Keratinocyte (primary cell): Measurements from ENCODE around the gene CYP27A1. TPM values are rescaled to one million over a fixed set of nuclear protein-coding genes. Genes with fewer than 3 reads are reported as not detected.

ENCODE experiments used
- DNase-seq: peaks from one replicate; pipeline ENCODE4 v3.0.0-alpha.2; 2011; ENCODE audit warnings: low read depth, missing footprints, low spot score
- FAIRE-seq: peaks from 2 replicates; lab custom pipeline; 2011; peaks lifted over from hg19 to GRCh38; lab: Jason Lieb, UNC
- H2AFZ ChIP-seq: 2 replicates; pipeline ENCODE4 v1.6.0; 2012; ENCODE audit warnings: low read length, control low read depth, inconsistent platforms; ENCODE audit not compliant: control insufficient read depth
- H3K27ac ChIP-seq: 2 replicates; pipeline ENCODE4 v1.5.1; 2011; ENCODE audit warnings: low read length; ENCODE audit not compliant: control insufficient read depth, insufficient read depth
- H3K27me3 ChIP-seq: 3 replicates; pipeline ENCODE4 v1.6.0; 2011; ENCODE audit warnings: low read length; ENCODE audit not compliant: control insufficient read depth, insufficient read depth; ENCODE audit errors: extremely low read depth
- H3K36me3 ChIP-seq, 2 experiments: 2 replicates in 1 of 2; 3 replicates in 1 of 2; pipeline ENCODE4 v1.5.1; 2011; ENCODE audit warnings: low read length in 2 of 2, mild to moderate bottlenecking in 1 of 2; ENCODE audit not compliant: control insufficient read depth in 2 of 2, insufficient read depth in 2 of 2; ENCODE audit errors: extremely low read depth in 1 of 2
- H3K4me1 ChIP-seq: 3 replicates; pipeline ENCODE4 v1.5.1; 2011; ENCODE audit warnings: low read length; ENCODE audit not compliant: control insufficient read depth, insufficient read depth; ENCODE audit errors: extremely low read depth
- H3K4me2 ChIP-seq: 3 replicates; pipeline ENCODE4 v1.6.0; 2011; ENCODE audit warnings: low read depth, low read length; ENCODE audit not compliant: control insufficient read depth, insufficient read depth; ENCODE audit errors: extremely low read depth
- H3K4me3 ChIP-seq, 3 experiments: fragments of 200-600 bp in 1 of 3; sonication (generic) in 1 of 3; 2 replicates in 2 of 3; 3 replicates in 1 of 3; pipeline ENCODE4 v1.5.1; 2011 to 2016; ENCODE audit warnings: low read length in 3 of 3, mild to moderate bottlenecking in 3 of 3, control low read depth in 2 of 3, inconsistent platforms in 1 of 3, low read depth in 1 of 3, mixed read lengths in 1 of 3, mixed run types in 1 of 3, moderate library complexity in 1 of 3; ENCODE audit not compliant: control insufficient read depth in 2 of 3, insufficient read depth in 2 of 3; ENCODE audit errors: extremely low read depth in 1 of 3
- H3K79me2 ChIP-seq: 2 replicates; pipeline ENCODE4 v1.6.0; 2012; ENCODE audit warnings: low read length; ENCODE audit not compliant: control insufficient read depth, insufficient read depth
- H3K9ac ChIP-seq: 3 replicates; pipeline ENCODE4 v1.6.0; 2011; ENCODE audit warnings: low read length; ENCODE audit not compliant: control insufficient read depth, insufficient read depth; ENCODE audit errors: extremely low read depth
- H3K9me1 ChIP-seq: 3 replicates; pipeline ENCODE4 v1.6.0; 2011; ENCODE audit warnings: low read length; ENCODE audit not compliant: control insufficient read depth, insufficient read depth; ENCODE audit errors: extremely low read depth
- H3K9me3 ChIP-seq: 2 replicates; pipeline ENCODE4 v1.5.1; 2012; ENCODE audit warnings: low read depth, low read length; ENCODE audit not compliant: control insufficient read depth
- H4K20me1 ChIP-seq: 3 replicates; pipeline ENCODE4 v1.6.0; 2011; ENCODE audit warnings: low read length; ENCODE audit not compliant: control insufficient read depth, insufficient read depth; ENCODE audit errors: extremely low read depth
- EZH2 ChIP-seq: IDR thresholded peaks from one replicate; pipeline ENCODE4 v1.6.1; 2012; ENCODE audit warnings: inconsistent platforms, mild to moderate bottlenecking, low read length, moderate library complexity
- dilution Hi-C: fragments of 300-500 bp; cut with MboI; formaldehyde crosslinking; loops from one replicate; pipeline ENCODE4 v1.7.0; 2020; ENCODE audit warnings: low sequenced_read_pairs; ENCODE audit not compliant: extremely low pct_ligation_motif_present
- polyA plus RNA-seq, 5 experiments: library from polyadenylated mRNA; depleted of rRNA in 3 of 5; stranded (reverse) in 3 of 5; stranded (forward) in 1 of 5; unstranded in 1 of 5; fragments of >200 nt; gene quantifications; 1 replicate in 1 of 5; 2 replicates in 3 of 5; 3 replicates in 1 of 5; pipeline versions ENCODE4 v1.2.1 to v1.2.3, GENCODE V29; 2011 to 2012; ENCODE audit warnings: missing spikeins in 2 of 5, low read depth in 1 of 5, low replicate concordance in 1 of 5
- TF ChIP-seq, protein P1 (sequence below), 3 experiments: IDR thresholded peaks in 1 of 3; conservative IDR thresholded peaks in 1 of 3; optimal IDR thresholded peaks in 1 of 3; 2 replicates in 2 of 3; 3 replicates in 1 of 3; pipeline versions ENCODE3 to v1.5.1; 2011; ENCODE audit warnings: low read length in 3 of 3, mild to moderate bottlenecking in 3 of 3, moderate library complexity in 2 of 3, control low read depth in 1 of 3, inconsistent platforms in 1 of 3; ENCODE audit not compliant: insufficient read depth in 2 of 3; ENCODE audit errors: extremely low read depth in 1 of 3

CYP27A1 gene
- polyA plus RNA-seq, 1 donor (not counting 4 experiments of a cell fraction or from before 2014, with no cell fraction given), result 0.12 TPM

DNA sequence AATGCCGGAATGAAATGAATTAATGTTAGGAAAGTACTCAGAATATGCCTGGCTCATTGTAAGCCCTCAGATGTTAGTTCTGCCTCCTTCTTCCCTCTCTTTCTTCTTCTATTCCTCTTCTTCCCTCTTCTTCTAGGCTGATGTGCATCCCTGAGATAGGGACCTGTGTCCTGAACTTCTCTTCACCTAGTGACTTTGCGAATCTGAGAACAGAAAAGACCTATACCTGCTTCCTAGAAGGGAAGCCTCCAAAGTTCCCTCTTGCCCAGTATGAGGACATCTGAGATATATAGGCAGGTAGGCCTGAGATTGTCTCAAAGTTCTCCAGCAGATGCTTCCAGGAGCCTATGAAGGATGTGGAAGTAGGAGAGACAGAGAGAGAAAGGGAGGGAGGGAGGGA is 8.1 kb upstream of the CYP27A1 start:
- Histone ChIP-seq H3K36me3 (no peaks in the 10 kb centered on the region), H3K4me3 (no peak overlapping the region), H3K79me2 (no peaks in the 10 kb centered on the region), H3K9ac (no peak overlapping the region), H3K9me3 (peaks cover 6% of the 10 kb centered on the region), H3K4me2 (no peak overlapping the region), H3K4me1 (no peaks in the 10 kb centered on the region), H3K27ac (no peak overlapping the region), H2AFZ (no peak overlapping the region), H3K27me3 (no peaks in the 10 kb centered on the region), H4K20me1 (no peaks in the 10 kb centered on the region), H3K9me1 (no peaks in the 10 kb centered on the region)
- FAIRE-seq (no peak), DNase-seq (no peak)
- dilution Hi-C loops, result no loop called here
- TF ChIP-seq, protein P1, sequence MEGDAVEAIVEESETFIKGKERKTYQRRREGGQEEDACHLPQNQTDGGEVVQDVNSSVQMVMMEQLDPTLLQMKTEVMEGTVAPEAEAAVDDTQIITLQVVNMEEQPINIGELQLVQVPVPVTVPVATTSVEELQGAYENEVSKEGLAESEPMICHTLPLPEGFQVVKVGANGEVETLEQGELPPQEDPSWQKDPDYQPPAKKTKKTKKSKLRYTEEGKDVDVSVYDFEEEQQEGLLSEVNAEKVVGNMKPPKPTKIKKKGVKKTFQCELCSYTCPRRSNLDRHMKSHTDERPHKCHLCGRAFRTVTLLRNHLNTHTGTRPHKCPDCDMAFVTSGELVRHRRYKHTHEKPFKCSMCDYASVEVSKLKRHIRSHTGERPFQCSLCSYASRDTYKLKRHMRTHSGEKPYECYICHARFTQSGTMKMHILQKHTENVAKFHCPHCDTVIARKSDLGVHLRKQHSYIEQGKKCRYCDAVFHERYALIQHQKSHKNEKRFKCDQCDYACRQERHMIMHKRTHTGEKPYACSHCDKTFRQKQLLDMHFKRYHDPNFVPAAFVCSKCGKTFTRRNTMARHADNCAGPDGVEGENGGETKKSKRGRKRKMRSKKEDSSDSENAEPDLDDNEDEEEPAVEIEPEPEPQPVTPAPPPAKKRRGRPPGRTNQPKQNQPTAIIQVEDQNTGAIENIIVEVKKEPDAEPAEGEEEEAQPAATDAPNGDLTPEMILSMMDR (optimal IDR thresholded peaks at IDR 0.05 in 1 of 3, IDR thresholded peaks at IDR 0.05 in 1 of 3, conservative IDR thresholded peaks at IDR 0.05 in 1 of 3; ENCODE audit: extremely low read depth in 1 of 3, insufficient read depth in 2 of 3, low read length in 3 of 3), result no peak
- TF ChIP-seq EZH2, result no peak

DNA sequence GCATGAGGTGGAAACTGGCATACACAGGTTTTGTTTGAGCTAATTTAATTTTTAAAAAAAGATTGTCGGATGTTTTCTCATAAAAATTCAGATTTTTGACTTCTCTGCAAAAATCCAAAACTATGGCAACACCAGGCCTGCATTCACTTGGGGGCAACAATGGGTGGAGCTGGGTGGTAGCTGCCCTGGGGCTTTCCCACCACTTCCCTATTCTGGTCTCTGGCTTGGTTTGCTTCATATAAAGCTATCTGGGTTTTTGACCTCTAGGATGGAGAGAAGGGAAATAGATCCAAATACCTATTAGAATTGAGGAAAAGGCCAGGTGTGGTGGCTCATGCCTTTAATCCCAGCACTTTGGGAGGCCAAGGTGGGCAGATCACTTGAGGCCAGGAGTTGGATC is 5.5 kb upstream of the CYP27A1 start:
- no peaks in the 10 kb centered on the region for H3K27me3 ChIP-seq
- peaks cover 6% of the 10 kb centered on the region for H3K9me3 ChIP-seq
- no peaks in the 10 kb centered on the region for H3K4me1 ChIP-seq
- DNase-seq (no peak), FAIRE-seq (no peak)
- no peak overlapping the region for H3K9ac ChIP-seq
- H3K9me1 ChIP-seq, result no peaks in the 10 kb centered on the region
- H2AFZ ChIP-seq, result no peak overlapping the region
- no peaks in the 10 kb centered on the region for H3K79me2 ChIP-seq
- no peaks in the 10 kb centered on the region for H4K20me1 ChIP-seq
- TF ChIP-seq, protein P1 (optimal IDR thresholded peaks at IDR 0.05 in 1 of 3, IDR thresholded peaks at IDR 0.05 in 1 of 3, conservative IDR thresholded peaks at IDR 0.05 in 1 of 3; ENCODE audit: extremely low read depth in 1 of 3, insufficient read depth in 2 of 3, low read length in 3 of 3), result no peak
- TF ChIP-seq EZH2, result no peak
- no peak overlapping the region for H3K27ac ChIP-seq
- dilution Hi-C loops, result no loop called here
- H3K4me3 ChIP-seq, result no peak overlapping the region
- H3K36me3 ChIP-seq, result no peaks in the 10 kb centered on the region
- no peak overlapping the region for H3K4me2 ChIP-seq
